OCI-LY7 (cell line): ENCODE results near the gene ANKMY1. TPM values are rescaled to one million over a fixed set of nuclear protein-coding genes. Genes with fewer than 3 reads are reported as not detected.

Experiments
- BruUV-seq: library from RNA; stranded (reverse); fragments of 400-500 nt; replicated peaks from 2 replicates; lab custom pipeline; 2021; lab: Mats Ljungman, UMichigan
- CTCF ChIA-PET: fragments of 300-600 bp; sonication (Branson Sonifier 250); formaldehyde crosslinking; loops from one replicate; lab custom pipeline; 2022; ENCODE audit warnings: antibody characterized with exemption; ENCODE audit not compliant: unreplicated experiment; lab: Charles Lee
- POLR2A ChIA-PET: fragments of 300-600 bp; sonication (Branson Sonifier 250); formaldehyde crosslinking; loops from one replicate; lab custom pipeline; 2022; ENCODE audit warnings: antibody characterized with exemption; lab: Charles Lee
- DNase-seq: peaks from one replicate; pipeline ENCODE4 v3.0.0-alpha.2; 2015; ENCODE audit warnings: low spot score
- H2AFZ ChIP-seq: fragments of 200-600 bp; sonication (generic), shearing (Covaris generic); 2 replicates; pipeline ENCODE4 v1.6.1; 2014; ENCODE audit warnings: mild to moderate bottlenecking, antibody characterized with exemption, low read length, moderate library complexity
- H3K27ac ChIP-seq: fragments of 200-600 bp; sonication (generic); 2 replicates; pipeline ENCODE4 v1.5.1; 2014; ENCODE audit warnings: mixed run types, low read depth, mild to moderate bottlenecking, moderate library complexity, low read length, inconsistent platforms; ENCODE audit not compliant: poor library complexity, severe bottlenecking
- H3K36me3 ChIP-seq: fragments of 200-600 bp; sonication (generic); 2 replicates; pipeline ENCODE4 v1.6.1; 2014; ENCODE audit warnings: mild to moderate bottlenecking, antibody characterized with exemption, low read length, moderate library complexity, mixed read lengths; ENCODE audit not compliant: insufficient read depth
- H3K4me1 ChIP-seq: fragments of 200-600 bp; sonication (generic); 2 replicates; pipeline ENCODE4 v1.5.1; 2014; ENCODE audit warnings: mild to moderate bottlenecking, low read length; ENCODE audit not compliant: insufficient read depth, poor library complexity, severe bottlenecking
- H3K4me2 ChIP-seq: fragments of 200-600 bp; sonication (generic); 2 replicates; pipeline ENCODE4 v1.6.1; 2014; ENCODE audit warnings: mild to moderate bottlenecking, low read length
- H3K4me3 ChIP-seq: fragments of 200-600 bp; sonication (generic); 2 replicates; pipeline ENCODE4 v1.5.1; 2014; ENCODE audit warnings: mild to moderate bottlenecking, low read depth, low read length; ENCODE audit not compliant: poor library complexity, severe bottlenecking
- H3K79me2 ChIP-seq: fragments of 200-600 bp; sonication (generic); 2 replicates; pipeline ENCODE4 v1.6.1; 2016; ENCODE audit warnings: low read depth, mild to moderate bottlenecking, low read length, moderate library complexity, mixed read lengths; ENCODE audit not compliant: insufficient read depth
- H3K9me2 ChIP-seq: fragments of 200-600 bp; sonication (generic); 2 replicates; pipeline ENCODE4 v1.6.1; 2016; ENCODE audit warnings: mild to moderate bottlenecking, low read length, mixed read lengths; ENCODE audit not compliant: insufficient read depth
- H3K9me3 ChIP-seq: fragments of 200-600 bp; sonication (generic); 2 replicates; pipeline ENCODE4 v1.6.1; 2014; ENCODE audit warnings: mild to moderate bottlenecking, mixed run types, low read length, mixed read lengths
- H4K20me1 ChIP-seq: fragments of 200-600 bp; sonication (generic); 2 replicates; pipeline ENCODE4 v1.6.1; 2014; ENCODE audit warnings: mild to moderate bottlenecking, antibody characterized with exemption, low read length, moderate library complexity, mixed read lengths; ENCODE audit not compliant: insufficient read depth
- CTCF ChIP-seq: fragments of 200-600 bp; sonication (generic); conservative IDR thresholded peaks from 2 replicates; pipeline ENCODE4 v1.5.1; 2014; ENCODE audit warnings: mild to moderate bottlenecking, antibody characterized with exemption, low read length, moderate library complexity, mixed read lengths
- EZH2phosphoT487 ChIP-seq: fragments of 200-600 bp; sonication (generic); IDR thresholded peaks from 2 replicates; pipeline ENCODE4 v1.6.1; 2018; ENCODE audit warnings: low read depth, borderline replicate concordance, mild to moderate bottlenecking, mixed run types, antibody characterized with exemption, low read length, moderate library complexity, mixed read lengths
- intact Hi-C: fragments of 100-400 bp; cut with micrococcal nuclease; formaldehyde crosslinking; loops from one replicate; pipeline ENCODE4 v1.10.0; 2022; ENCODE audit not compliant: unreplicated experiment
- total RNA-seq, 2 experiments: library from RNA; depleted of rRNA in 1 of 2; stranded (reverse); fragments of >200 nt in 1 of 2; shearing (Covaris generic) in 1 of 2; gene quantifications; 2 replicates each; pipeline ENCODE4 v1.2.3, GENCODE V29; 2014 to 2022

ANKMY1 gene
- total RNA-seq, 2 experiments from 2014 or later, result 30.6 to 65.9 TPM

GRCh38 chr2:240593026-240593702, 35.4 kb upstream of the ANKMY1 start:
- intact Hi-C loops, result no loop called here
- DNase-seq, result no peak
- peaks cover under 1% of the 10 kb centered on the region; the same call in 1 of the 2 replicates for H4K20me1 ChIP-seq
- ChIA-PET POLR2A (no interaction called here), CTCF (interaction anchor here (0.7 kb wide), 1 partner anchor 8 kb away, joined by 3 read pairs; no protein-coding TSS in a partner anchor)
- H3K4me3 ChIP-seq, result no peak overlapping the region
- TF ChIP-seq CTCF, result no peak
- TF ChIP-seq EZH2phosphoT487, result no peak
- peaks cover 37% of the 10 kb centered on the region; the same call in 1 of the 2 replicates for H3K36me3 ChIP-seq
- H2AFZ ChIP-seq, result no peak overlapping the region
- no peaks in the 10 kb centered on the region for H3K9me2 ChIP-seq
- H3K4me2 ChIP-seq, result no peak overlapping the region
- BruUV-seq, result no TSS peak
- peaks cover 8% of the 10 kb centered on the region for H3K4me1 ChIP-seq
- no peaks in the 10 kb centered on the region for H3K9me3 ChIP-seq
- H3K27ac ChIP-seq, result no peak overlapping the region
- peaks cover 8% of the 10 kb centered on the region for H3K79me2 ChIP-seq

GRCh38 chr2:240591784-240592183, 34.0 kb upstream of the ANKMY1 start:
- Histone ChIP-seq H3K9me2 (no peaks in the 10 kb centered on the region), H3K4me3 (no peak overlapping the region), H3K9me3 (no peaks in the 10 kb centered on the region), H3K4me2 (no peak overlapping the region), H3K79me2 (peaks cover 21% of the 10 kb centered on the region), H4K20me1 (peaks cover 10% of the 10 kb centered on the region; the same call in 1 of the 2 replicates), H3K27ac (no peak overlapping the region), H3K36me3 (peaks cover 35% of the 10 kb centered on the region; the same call in 1 of the 2 replicates), H2AFZ (no peak overlapping the region), H3K4me1 (peaks cover 17% of the 10 kb centered on the region)
- ChIA-PET CTCF (no interaction called here), POLR2A (no interaction called here)
- no peak for DNase-seq
- no peak for TF ChIP-seq EZH2phosphoT487
- TF ChIP-seq CTCF, result no peak
- no TSS peak for BruUV-seq
- intact Hi-C loops, result no loop called here

- peaks cover 21% of the 10 kb centered on the region for H3K79me2 ChIP-seq
Measured at GRCh38 chr2:240591226-240591625, 33.4 kb upstream of the ANKMY1 start.

More at GRCh38 chr2:240591226-240591625, 33.4 kb upstream of the ANKMY1 start:
- H3K4me1 ChIP-seq, result peaks cover 17% of the 10 kb centered on the region
- no peak for TF ChIP-seq CTCF
- TF ChIP-seq EZH2phosphoT487, result no peak
- intact Hi-C loops, result no loop called here
- no peak overlapping the region for H3K4me3 ChIP-seq
- H3K27ac ChIP-seq, result no peak overlapping the region
- POLR2A ChIA-PET, result no interaction called here
- peaks cover 10% of the 10 kb centered on the region; the same call in 1 of the 2 replicates for H4K20me1 ChIP-seq
- H3K36me3 ChIP-seq, result peaks cover 35% of the 10 kb centered on the region; the same call in 1 of the 2 replicates
- BruUV-seq, result no TSS peak
- no peak for DNase-seq
- no peaks in the 10 kb centered on the region for H3K9me2 ChIP-seq
- no peak overlapping the region for H2AFZ ChIP-seq
- H3K4me2 ChIP-seq, result no peak overlapping the region
- CTCF ChIA-PET, result no interaction called here
- H3K9me3 ChIP-seq, result no peaks in the 10 kb centered on the region
